Cardiac fibroblast (primary cell): ENCODE measurements around the gene HBP1.
"Not testable (repeated sequence)": the region's sequence is repeated elsewhere in the genome, so short reads cannot be mapped to it uniquely, and the experiment has no call there.

Source experiments
- DNase-seq, 2 donors: peaks; one replicate each; pipeline versions ENCODE4 v3.0.0 to v3.0.0-alpha.2; 2010; ENCODE audit warnings: low read depth in 2 of 2
- H3K4me3 ChIP-seq, 2 donors: replicated peaks in 1 of 2; 1 replicate in 1 of 2; 2 replicates in 1 of 2; pipeline ENCODE4 v1.5.1; 2011; ENCODE audit warnings: low read depth in 2 of 2, low read length in 2 of 2, mild to moderate bottlenecking in 2 of 2, moderate library complexity in 1 of 2
- TF ChIP-seq, protein P1 (sequence below): IDR thresholded peaks from one replicate; pipeline ENCODE4 v1.5.1; 2011; ENCODE audit warnings: low read depth, mild to moderate bottlenecking, low read length, inconsistent platforms

HBP1 gene

DNA sequence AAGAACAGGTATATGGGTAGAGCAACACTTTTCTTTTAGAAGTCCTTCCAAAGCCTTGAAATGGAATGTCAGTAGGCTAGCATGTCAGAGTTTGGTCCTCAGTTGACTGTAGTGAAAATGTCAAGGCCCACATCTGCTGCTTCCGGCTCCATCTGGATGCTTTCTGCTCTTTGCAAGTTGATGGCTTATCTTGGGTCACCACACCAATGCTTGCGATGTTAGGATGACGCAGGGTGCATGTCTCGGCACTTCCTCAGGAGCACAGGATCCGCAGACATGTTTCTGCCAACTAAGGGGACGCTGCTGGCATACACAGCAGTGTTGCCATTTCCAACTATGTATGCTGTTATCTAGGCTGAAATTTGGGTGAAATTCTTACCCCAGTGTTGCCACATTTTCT is 14.0 kb upstream of the HBP1 start:
- no peak overlapping the region for H3K4me3 ChIP-seq
- DNase-seq = no peak
- TF ChIP-seq, protein P1, sequence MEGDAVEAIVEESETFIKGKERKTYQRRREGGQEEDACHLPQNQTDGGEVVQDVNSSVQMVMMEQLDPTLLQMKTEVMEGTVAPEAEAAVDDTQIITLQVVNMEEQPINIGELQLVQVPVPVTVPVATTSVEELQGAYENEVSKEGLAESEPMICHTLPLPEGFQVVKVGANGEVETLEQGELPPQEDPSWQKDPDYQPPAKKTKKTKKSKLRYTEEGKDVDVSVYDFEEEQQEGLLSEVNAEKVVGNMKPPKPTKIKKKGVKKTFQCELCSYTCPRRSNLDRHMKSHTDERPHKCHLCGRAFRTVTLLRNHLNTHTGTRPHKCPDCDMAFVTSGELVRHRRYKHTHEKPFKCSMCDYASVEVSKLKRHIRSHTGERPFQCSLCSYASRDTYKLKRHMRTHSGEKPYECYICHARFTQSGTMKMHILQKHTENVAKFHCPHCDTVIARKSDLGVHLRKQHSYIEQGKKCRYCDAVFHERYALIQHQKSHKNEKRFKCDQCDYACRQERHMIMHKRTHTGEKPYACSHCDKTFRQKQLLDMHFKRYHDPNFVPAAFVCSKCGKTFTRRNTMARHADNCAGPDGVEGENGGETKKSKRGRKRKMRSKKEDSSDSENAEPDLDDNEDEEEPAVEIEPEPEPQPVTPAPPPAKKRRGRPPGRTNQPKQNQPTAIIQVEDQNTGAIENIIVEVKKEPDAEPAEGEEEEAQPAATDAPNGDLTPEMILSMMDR = no peak

GRCh38 chr7:107155726-107156125 is 13.1 kb upstream of the HBP1 start:
- DNase-seq, H3K4me3 ChIP-seq: not testable (repeated sequence)

DNA sequence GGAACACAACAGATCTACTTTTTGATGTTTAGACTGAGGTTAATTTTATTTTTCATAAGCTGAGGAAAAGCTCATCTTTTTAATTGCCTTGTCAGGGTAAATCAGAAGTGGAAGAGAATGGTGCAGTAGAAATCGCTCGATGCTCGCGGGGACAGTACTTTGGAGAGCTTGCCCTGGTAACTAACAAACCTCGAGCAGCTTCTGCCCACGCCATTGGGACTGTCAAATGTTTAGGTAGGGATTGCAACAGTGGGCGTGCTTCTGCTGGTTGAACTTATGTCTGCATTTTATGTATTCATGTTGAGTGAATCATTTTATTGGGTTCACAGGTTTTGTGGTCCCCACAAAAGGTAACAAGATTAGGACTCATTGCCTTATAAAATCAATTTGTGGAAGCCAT is 11.7 kb upstream of the HBP1 start:
- TF ChIP-seq, protein P1 = no peak
- DNase-seq = no peak
- no peak overlapping the region for H3K4me3 ChIP-seq

DNA sequence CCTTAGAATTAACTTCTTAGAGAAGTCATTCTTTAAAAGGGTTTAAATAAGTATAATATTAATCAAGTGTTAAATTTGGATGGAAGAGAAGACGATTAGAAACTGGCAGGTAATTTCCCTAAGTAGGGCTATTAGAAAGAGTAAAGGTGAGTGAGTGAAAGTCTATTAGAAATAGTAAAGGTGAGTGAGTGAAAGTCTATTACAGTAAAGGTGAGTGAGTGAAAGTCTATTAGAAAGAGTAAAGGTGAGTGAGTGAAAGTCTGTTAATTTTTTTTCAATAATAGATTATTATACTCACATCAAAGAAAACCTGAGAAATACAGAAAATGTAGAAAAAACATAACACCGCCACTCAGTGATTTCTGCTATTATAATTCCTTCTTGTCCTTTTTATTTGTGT is 10.8 kb upstream of the HBP1 start:
- DNase-seq = no peak
- TF ChIP-seq, protein P1 = no peak
- H3K4me3 ChIP-seq = no peak overlapping the region

GRCh38 chr7:107160389-107160788 is 8.4 kb upstream of the HBP1 start:
- DNase-seq = no peak
- no peak overlapping the region for H3K4me3 ChIP-seq
- TF ChIP-seq, protein P1 = no peak

DNA sequence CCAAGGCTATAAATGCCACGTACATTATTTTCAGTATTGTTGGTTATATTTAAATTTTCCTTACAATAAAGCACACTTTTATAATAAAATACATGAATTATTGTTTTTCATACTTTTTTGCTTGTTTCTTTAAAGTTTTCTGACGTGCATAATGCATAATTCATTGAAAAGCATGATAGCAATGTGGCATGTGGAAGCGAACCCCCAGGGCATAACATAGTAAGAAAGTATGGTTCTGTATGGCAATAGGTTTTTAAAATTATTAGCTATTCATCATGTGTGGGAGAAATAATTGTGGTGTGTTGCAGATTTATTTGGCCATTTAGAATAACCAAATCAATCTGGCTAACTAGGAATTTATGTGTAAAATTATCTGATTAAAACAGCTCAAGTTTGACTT is 7.4 kb upstream of the HBP1 start:
- TF ChIP-seq, protein P1 = no peak
- no peak for DNase-seq
- no peak overlapping the region for H3K4me3 ChIP-seq

DNA sequence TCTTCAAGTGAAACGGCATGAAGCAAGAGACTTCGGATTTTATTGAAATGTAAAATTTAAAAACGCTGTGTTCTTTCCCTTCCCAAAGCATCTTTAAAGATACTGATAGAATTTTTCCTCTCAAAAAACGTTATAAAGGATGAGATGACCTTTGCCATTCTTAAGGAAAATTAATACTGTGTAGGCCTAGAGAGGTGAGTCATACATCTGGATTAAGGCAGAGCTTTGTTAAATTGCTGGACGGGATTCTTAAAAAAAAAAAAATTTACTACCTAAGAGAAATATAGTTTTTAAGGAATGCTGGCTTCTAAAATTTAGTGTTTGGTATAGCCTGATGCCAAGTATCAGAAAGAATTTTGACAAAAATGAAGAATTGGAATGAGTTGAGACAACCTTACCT is 6.3 kb upstream of the HBP1 start:
- DNase-seq = no peak
- no peak overlapping the region for H3K4me3 ChIP-seq
- TF ChIP-seq, protein P1 = no peak
